Fibroblast of skin of left quadriceps (primary cell): ENCODE data around the gene NRXN2.

Experiments
- DNase-seq, 2 experiments: peaks; one replicate each; pipeline ENCODE4 v3.0.0-alpha.2; 2013; ENCODE audit warnings: low read depth in 2 of 2

The NRXN2 gene

GRCh38 chr11:64759131-64759721 is 36.2 kb upstream of the NRXN2 start:
- DNase-seq = no peak

GRCh38 chr11:64758330-64759079 is 35.5 kb upstream of the NRXN2 start:
- DNase-seq = no peak

GRCh38 chr11:64757549-64758329 is 34.7 kb upstream of the NRXN2 start:
- no peak for DNase-seq

- DNase-seq = no peak
Observed at GRCh38 chr11:64755681-64756361, 32.8 kb upstream of the NRXN2 start.

GRCh38 chr11:64754919-64755662 is 32.1 kb upstream of the NRXN2 start:
- no peak for DNase-seq

GRCh38 chr11:64754124-64754918 is 31.3 kb upstream of the NRXN2 start:
- no peak for DNase-seq

- no peak for DNase-seq
Observed at GRCh38 chr11:64753380-64754123, 30.6 kb upstream of the NRXN2 start.

- DNase-seq = no peak
Observed at GRCh38 chr11:64753019-64753379, 30.0 kb upstream of the NRXN2 start.

GRCh38 chr11:64752175-64752970 is 29.4 kb upstream of the NRXN2 start:
- DNase-seq = no peak

- DNase-seq = no peak
Observed at GRCh38 chr11:64751580-64751979, 28.6 kb upstream of the NRXN2 start.

- no peak for DNase-seq
Observed at GRCh38 chr11:64751136-64751535, 28.1 kb upstream of the NRXN2 start.

- DNase-seq = no peak
Observed at GRCh38 chr11:64750361-64751054, 27.5 kb upstream of the NRXN2 start.

- peak; percentile 81 to 87 for DNase-seq
Observed at GRCh38 chr11:64747961-64748665, 25.1 kb upstream of the NRXN2 start.

- no peak for DNase-seq
Observed at GRCh38 chr11:64746486-64746885, 23.5 kb upstream of the NRXN2 start.

GRCh38 chr11:64745521-64746328 is 22.7 kb upstream of the NRXN2 start:
- no peak for DNase-seq

GRCh38 chr11:64745189-64745520 is 22.2 kb upstream of the NRXN2 start:
- no peak for DNase-seq

GRCh38 chr11:64744544-64745188 is 21.7 kb upstream of the NRXN2 start:
- no peak for DNase-seq
